NOMO-1 (cell line): ENCODE data around the gene SLC39A11.

Experiments
- DNase-seq, 2 experiments: peaks; one replicate each; lab custom pipeline; 2025; ENCODE audit not compliant: unreplicated experiment in 2 of 2; lab: John Stamatoyannopoulos, UW

The SLC39A11 gene

GRCh38 chr17:73045724-73046123, 46.8 kb downstream of the SLC39A11 start:
- no peak for DNase-seq

- DNase-seq, result no peak
Observed at GRCh38 chr17:73043686-73044581, 48.6 kb downstream of the SLC39A11 start.

DNA sequence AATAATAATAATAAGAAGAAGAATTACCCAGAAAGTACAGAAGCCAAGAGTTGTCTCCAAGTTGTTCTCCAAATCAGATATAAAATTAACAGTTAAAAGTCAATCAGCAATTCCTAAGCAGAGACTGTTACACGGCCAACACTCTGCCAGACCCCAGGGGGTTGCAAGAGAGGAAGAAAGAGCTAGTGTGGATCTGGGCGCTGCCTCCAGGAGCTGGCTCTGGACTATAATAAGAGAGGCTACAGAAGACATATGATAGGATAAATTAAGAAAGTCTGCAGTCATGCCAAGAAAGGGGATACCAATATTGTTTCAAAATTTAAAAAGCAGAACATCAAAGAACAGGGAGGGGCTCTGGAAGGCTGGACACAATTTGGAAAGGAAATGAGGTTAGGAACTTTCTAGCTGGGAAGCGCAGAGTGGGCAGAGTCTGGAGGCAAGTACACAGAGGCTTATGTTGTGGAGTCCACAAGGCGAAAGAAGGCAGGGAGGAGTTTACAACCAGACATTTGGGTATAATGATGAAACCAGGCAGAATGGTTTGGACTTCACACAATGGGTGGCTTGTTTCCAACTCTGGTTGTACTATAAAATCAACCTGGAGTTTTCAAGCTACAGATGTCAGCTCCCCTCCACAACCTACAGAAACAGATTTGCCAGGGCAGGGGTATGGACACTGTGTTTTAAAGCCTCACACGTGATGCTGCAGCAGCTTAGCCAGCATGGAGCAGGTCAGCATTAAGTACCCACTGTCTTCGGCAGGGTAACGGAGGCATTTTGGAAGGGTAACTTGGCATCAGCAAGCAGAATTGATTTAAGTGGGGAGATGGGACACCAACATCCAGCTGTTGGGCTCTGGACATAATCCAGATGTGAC, 49.4 kb downstream of the SLC39A11 start:
- DNase-seq, result no peak

GRCh38 chr17:73042225-73042624, 50.3 kb downstream of the SLC39A11 start:
- DNase-seq, result no peak

DNA sequence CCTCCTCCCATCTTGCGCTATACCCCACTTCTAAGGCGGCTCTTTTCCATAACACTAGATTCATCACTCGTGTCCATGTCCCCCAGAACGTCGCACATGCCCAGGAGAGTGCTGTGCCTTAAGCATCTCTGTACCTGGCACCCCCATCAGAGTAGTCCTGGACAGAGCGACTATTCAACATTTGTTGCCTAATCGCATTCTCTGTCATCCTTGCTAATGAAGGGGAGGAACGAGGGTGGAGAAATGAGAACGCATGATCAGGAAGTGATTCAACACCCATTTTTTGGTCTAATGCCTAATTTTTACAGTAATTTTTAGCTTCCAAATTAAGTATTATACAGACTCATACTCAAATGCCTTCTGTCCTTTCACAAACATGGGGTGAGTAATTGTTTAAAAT, 53.2 kb downstream of the SLC39A11 start:
- no peak for DNase-seq

GRCh38 chr17:73031472-73031871, 61.0 kb downstream of the SLC39A11 start:
- DNase-seq, result no peak

DNA sequence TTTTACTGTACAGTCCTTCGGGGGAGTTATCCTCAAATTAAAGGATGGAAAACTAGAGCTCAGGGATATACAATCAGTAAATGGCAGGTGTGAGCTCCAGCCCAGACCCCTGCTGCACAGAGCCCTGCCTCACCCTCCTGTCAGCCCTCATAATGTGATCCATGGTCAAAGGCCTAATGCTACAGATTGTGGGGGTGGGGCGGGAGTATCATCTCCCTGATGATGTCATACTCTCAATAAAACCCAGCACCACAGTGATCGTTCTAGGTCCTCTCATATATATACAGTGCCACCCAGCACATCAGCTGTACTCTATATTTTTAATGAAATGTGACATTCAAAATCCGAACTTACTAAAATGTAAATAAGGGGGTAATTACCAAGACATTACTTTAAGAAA, 61.5 kb downstream of the SLC39A11 start:
- no peak for DNase-seq

DNA sequence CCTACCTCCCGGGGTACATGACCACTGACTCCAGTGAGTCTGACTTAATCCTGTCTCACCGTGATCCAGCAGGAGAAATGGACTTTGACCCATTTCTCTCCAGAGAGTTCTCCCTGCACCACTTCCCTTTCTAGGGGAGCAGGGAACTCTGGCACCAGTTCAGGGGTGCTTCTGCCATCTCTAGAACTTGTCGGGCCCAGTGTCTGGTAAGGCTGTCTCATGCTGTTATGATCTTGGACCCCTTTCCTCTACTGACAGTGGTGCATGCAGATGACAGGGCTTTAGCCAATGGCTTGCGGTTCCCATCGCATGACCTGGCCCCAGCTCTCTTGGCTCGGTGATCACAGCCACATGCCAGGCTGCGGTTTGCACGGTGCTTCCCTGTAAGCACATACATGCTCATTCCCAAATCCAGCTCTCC, 62.0 kb downstream of the SLC39A11 start:
- no peak for DNase-seq

- DNase-seq, result no peak
Observed at GRCh38 chr17:73029991-73030390, 62.5 kb downstream of the SLC39A11 start.

GRCh38 chr17:73029021-73029420, 63.5 kb downstream of the SLC39A11 start:
- DNase-seq, result no peak

GRCh38 chr17:73028299-73028755, 64.2 kb downstream of the SLC39A11 start:
- DNase-seq, result no peak

- no peak for DNase-seq
Observed at GRCh38 chr17:73027130-73027741, 65.3 kb downstream of the SLC39A11 start.

GRCh38 chr17:73025041-73025560, 67.4 kb downstream of the SLC39A11 start:
- no peak for DNase-seq

DNA sequence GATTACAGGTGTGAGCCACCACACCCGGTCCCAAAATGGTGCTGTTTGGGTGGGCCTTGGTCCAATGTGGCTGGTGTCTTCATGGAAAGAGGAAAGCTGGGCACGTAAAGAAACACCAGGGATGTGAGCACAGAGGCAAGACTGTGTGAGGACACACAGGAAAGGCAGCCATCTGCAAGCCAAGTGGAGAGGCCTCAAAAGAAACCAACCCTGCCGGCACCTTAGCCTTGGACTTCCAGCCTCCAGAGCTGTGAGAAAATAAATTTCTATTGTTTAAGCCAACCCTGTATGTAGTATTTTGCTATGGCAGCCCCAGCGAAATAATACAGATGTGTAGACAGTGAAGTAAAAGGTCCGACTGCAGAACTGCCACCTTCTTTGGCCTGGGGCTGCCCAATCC, 68.7 kb downstream of the SLC39A11 start:
- DNase-seq, result no peak

DNA sequence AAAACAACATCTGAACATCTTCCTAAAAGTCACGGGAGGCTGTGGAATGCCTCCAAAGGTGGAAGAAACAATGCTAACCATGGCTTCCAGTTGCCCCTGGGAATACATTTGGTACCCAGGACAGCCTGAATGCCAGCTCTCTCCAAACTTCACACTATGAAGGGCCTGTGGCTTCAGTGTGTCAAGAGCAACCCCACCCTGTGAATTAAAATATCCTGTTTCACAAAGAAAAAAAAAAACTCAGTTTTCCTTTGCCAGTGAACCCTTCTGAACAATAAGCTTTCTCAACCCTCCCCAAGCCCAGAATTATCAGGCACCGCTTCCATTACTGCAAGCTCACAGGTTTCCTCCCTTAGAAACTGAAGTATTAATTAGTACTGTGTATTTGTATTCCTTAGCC, 69.8 kb downstream of the SLC39A11 start:
- no peak for DNase-seq

- no peak for DNase-seq
Observed at GRCh38 chr17:73021771-73022170, 70.7 kb downstream of the SLC39A11 start.

GRCh38 chr17:73020110-73020509, 72.4 kb downstream of the SLC39A11 start:
- DNase-seq, result no peak

DNA sequence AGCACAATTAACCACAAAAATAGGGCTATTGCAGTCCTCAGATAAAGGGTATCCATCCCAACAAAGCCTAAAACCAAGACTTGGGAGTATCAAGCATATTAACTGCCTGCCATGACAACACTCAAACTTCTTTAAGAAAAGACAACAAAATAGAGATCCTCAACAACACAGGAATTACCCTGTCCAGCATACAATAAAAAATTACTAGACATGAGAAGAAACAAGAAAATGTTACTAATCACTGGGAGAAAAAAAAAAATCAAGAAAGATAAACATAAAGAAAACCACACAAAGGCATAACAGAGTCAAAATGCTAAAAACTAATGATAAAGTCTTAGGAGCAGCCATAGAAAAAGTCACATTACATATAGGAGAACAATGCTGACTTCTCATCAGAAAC, 73.9 kb downstream of the SLC39A11 start:
- no peak for DNase-seq

- DNase-seq, result no peak
Observed at GRCh38 chr17:73017658-73018057, 74.8 kb downstream of the SLC39A11 start.

- DNase-seq, result no peak
Observed at GRCh38 chr17:73015722-73016276, 76.7 kb downstream of the SLC39A11 start.
